Activated T-cell treated with anti-CD3 and anti-CD28 coated beads, Interleukin-2, amount 50 U/mL, for 24 hours (primary cell): ENCODE results near the gene ARHGEF10L.

Experiments used
- DNase-seq: peaks from one replicate; pipeline ENCODE4 v3.0.0-alpha.2; 2020
- H3K27ac Mint-ChIP-seq: 2 replicates; pipeline ENCODE4 v1.8.0; 2020; ENCODE audit warnings: mild to moderate bottlenecking, mixed read lengths
- H3K27me3 Mint-ChIP-seq: 2 replicates; pipeline ENCODE4 v1.8.0; 2020; ENCODE audit warnings: mixed read lengths
- H3K36me3 Mint-ChIP-seq: 2 replicates; pipeline ENCODE4 v1.8.0; 2020; ENCODE audit warnings: low read depth, mixed read lengths
- H3K4me1 Mint-ChIP-seq: 2 replicates; pipeline ENCODE4 v1.8.0; 2020; ENCODE audit warnings: low read depth, mixed read lengths
- H3K4me3 Mint-ChIP-seq: 2 replicates; pipeline ENCODE4 v1.8.0; 2020; ENCODE audit warnings: mild to moderate bottlenecking, moderate library complexity, mixed read lengths
- H3K9me3 Mint-ChIP-seq: 2 replicates; pipeline ENCODE4 v1.8.0; 2020; ENCODE audit warnings: mixed read lengths

ARHGEF10L gene

GRCh38 chr1:17513131-17513530, 26.4 kb upstream of the ARHGEF10L start:
- Mint-ChIP-seq H3K27ac (no peak overlapping the region), H3K4me3 (no peak overlapping the region), H3K36me3 (no peaks in the 10 kb centered on the region), H3K9me3 (no peaks in the 10 kb centered on the region), H3K27me3 (peaks cover 25% of the 10 kb centered on the region), H3K4me1 (no peaks in the 10 kb centered on the region)
- no peak for DNase-seq

GRCh38 chr1:17514776-17515175, 24.7 kb upstream of the ARHGEF10L start:
- no peak for DNase-seq
- H3K36me3 Mint-ChIP-seq = no peaks in the 10 kb centered on the region

GRCh38 chr1:17515902-17516301, 23.6 kb upstream of the ARHGEF10L start:
- DNase-seq = no peak
- Mint-ChIP-seq H3K4me1 (no peaks in the 10 kb centered on the region), H3K4me3 (no peak overlapping the region), H3K9me3 (no peaks in the 10 kb centered on the region), H3K27me3 (peaks cover 39% of the 10 kb centered on the region), H3K27ac (no peak overlapping the region), H3K36me3 (no peaks in the 10 kb centered on the region)

More at GRCh38 chr1:17514776-17515175, 24.7 kb upstream of the ARHGEF10L start:
- H3K27ac Mint-ChIP-seq = no peak overlapping the region
- H3K9me3 Mint-ChIP-seq = no peaks in the 10 kb centered on the region
- H3K27me3 Mint-ChIP-seq = peaks cover 28% of the 10 kb centered on the region
- H3K4me3 Mint-ChIP-seq = no peak overlapping the region
- no peaks in the 10 kb centered on the region for H3K4me1 Mint-ChIP-seq

GRCh38 chr1:17516303-17517214, 22.9 kb upstream of the ARHGEF10L start:
- H3K27ac Mint-ChIP-seq = no peak overlapping the region
- H3K4me1 Mint-ChIP-seq = no peaks in the 10 kb centered on the region
- no peak overlapping the region for H3K4me3 Mint-ChIP-seq
- peaks cover 43% of the 10 kb centered on the region for H3K27me3 Mint-ChIP-seq
- H3K36me3 Mint-ChIP-seq = no peaks in the 10 kb centered on the region
- H3K9me3 Mint-ChIP-seq = no peaks in the 10 kb centered on the region
- DNase-seq = no peak

GRCh38 chr1:17520041-17520440, 19.5 kb upstream of the ARHGEF10L start:
- DNase-seq = no peak
- Mint-ChIP-seq H3K27ac (no peak overlapping the region), H3K27me3 (peaks cover 64% of the 10 kb centered on the region), H3K36me3 (no peaks in the 10 kb centered on the region), H3K4me1 (no peaks in the 10 kb centered on the region), H3K4me3 (no peak overlapping the region), H3K9me3 (no peaks in the 10 kb centered on the region)

- H3K27ac Mint-ChIP-seq = no peak overlapping the region
- peaks cover 64% of the 10 kb centered on the region for H3K27me3 Mint-ChIP-seq
- H3K9me3 Mint-ChIP-seq = no peaks in the 10 kb centered on the region
- no peaks in the 10 kb centered on the region for H3K36me3 Mint-ChIP-seq
- no peak for DNase-seq
- H3K4me3 Mint-ChIP-seq = no peak overlapping the region
- no peaks in the 10 kb centered on the region for H3K4me1 Mint-ChIP-seq
These were observed 18.8 kb upstream of the ARHGEF10L start for GRCh38 chr1:17520473-17521319.

- peaks cover 51% of the 10 kb centered on the region for H3K27me3 Mint-ChIP-seq
- H3K27ac Mint-ChIP-seq = no peak overlapping the region
- no peaks in the 10 kb centered on the region for H3K4me1 Mint-ChIP-seq
- H3K9me3 Mint-ChIP-seq = no peaks in the 10 kb centered on the region
- no peaks in the 10 kb centered on the region for H3K36me3 Mint-ChIP-seq
- no peak for DNase-seq
- H3K4me3 Mint-ChIP-seq = no peak overlapping the region
These were observed 17.4 kb upstream of the ARHGEF10L start for GRCh38 chr1:17521946-17522612.

- no peak overlapping the region for H3K27ac Mint-ChIP-seq
- no peaks in the 10 kb centered on the region for H3K36me3 Mint-ChIP-seq
- no peaks in the 10 kb centered on the region for H3K4me1 Mint-ChIP-seq
- H3K9me3 Mint-ChIP-seq = no peaks in the 10 kb centered on the region
- H3K27me3 Mint-ChIP-seq = peaks cover 42% of the 10 kb centered on the region
- H3K4me3 Mint-ChIP-seq = no peak overlapping the region
- DNase-seq = no peak
These were observed 16.0 kb upstream of the ARHGEF10L start for GRCh38 chr1:17523321-17524041.

GRCh38 chr1:17524645-17525044, 14.9 kb upstream of the ARHGEF10L start:
- no peak overlapping the region for H3K4me3 Mint-ChIP-seq
- no peak overlapping the region for H3K27ac Mint-ChIP-seq
- DNase-seq = no peak
- peaks cover 53% of the 10 kb centered on the region for H3K27me3 Mint-ChIP-seq
- no peaks in the 10 kb centered on the region for H3K9me3 Mint-ChIP-seq
- no peaks in the 10 kb centered on the region for H3K36me3 Mint-ChIP-seq
- H3K4me1 Mint-ChIP-seq = no peaks in the 10 kb centered on the region

GRCh38 chr1:17525996-17526686, 13.4 kb upstream of the ARHGEF10L start:
- Mint-ChIP-seq H3K27me3 (peaks cover 44% of the 10 kb centered on the region), H3K9me3 (no peaks in the 10 kb centered on the region), H3K4me1 (no peaks in the 10 kb centered on the region), H3K36me3 (no peaks in the 10 kb centered on the region), H3K27ac (no peak overlapping the region), H3K4me3 (no peak overlapping the region)
- DNase-seq = no peak

GRCh38 chr1:17527036-17527914, 12.2 kb upstream of the ARHGEF10L start:
- Mint-ChIP-seq H3K4me3 (no peak overlapping the region), H3K27ac (no peak overlapping the region), H3K4me1 (no peaks in the 10 kb centered on the region), H3K9me3 (no peaks in the 10 kb centered on the region), H3K36me3 (no peaks in the 10 kb centered on the region), H3K27me3 (peaks cover 34% of the 10 kb centered on the region)
- no peak for DNase-seq

GRCh38 chr1:17529381-17529780, 10.1 kb upstream of the ARHGEF10L start:
- Mint-ChIP-seq H3K4me1 (no peaks in the 10 kb centered on the region), H3K4me3 (no peak overlapping the region), H3K27me3 (peaks cover 34% of the 10 kb centered on the region), H3K27ac (no peak overlapping the region), H3K36me3 (no peaks in the 10 kb centered on the region), H3K9me3 (no peaks in the 10 kb centered on the region)
- no peak for DNase-seq

- DNase-seq = no peak
- H3K9me3 Mint-ChIP-seq = no peaks in the 10 kb centered on the region
- H3K4me3 Mint-ChIP-seq = no peak overlapping the region
- no peaks in the 10 kb centered on the region for H3K36me3 Mint-ChIP-seq
- no peaks in the 10 kb centered on the region for H3K4me1 Mint-ChIP-seq
- peaks cover 34% of the 10 kb centered on the region for H3K27me3 Mint-ChIP-seq
- no peak overlapping the region for H3K27ac Mint-ChIP-seq
These were observed 8.2 kb upstream of the ARHGEF10L start for GRCh38 chr1:17531343-17531681.
